Motor neuron (in vitro differentiated cells): Measurements from ENCODE around the gene TMEM185A. TPM values are rescaled to one million over a fixed set of nuclear protein-coding genes. Genes with fewer than 3 reads are reported as not detected.
"Not testable (repeated sequence)": the region's sequence is repeated elsewhere in the genome, so short reads cannot be mapped to it uniquely, and the experiment has no call there.

Experiments used
- ATAC-seq, 8 experiments: fragments of 200-7000 bp; cut with Tn5 transposase; replicated peaks in 6 of 8; 2 replicates each; pipeline ENCODE4 v1.8.0; 2021; ENCODE audit warnings: mild to moderate bottlenecking in 8 of 8, moderate library complexity in 8 of 8
- H3K27ac ChIP-seq, 2 donors: fragments of 250-450 bp; sonication (Bioruptor Pico); 2 replicates each; pipeline ENCODE4 v1.9.0; 2021; ENCODE audit warnings: antibody characterized with exemption in 2 of 2, mild to moderate bottlenecking in 2 of 2, moderate library complexity in 1 of 2
- H3K4me1 ChIP-seq, 2 donors: fragments of 250-450 bp; sonication (Bioruptor Pico); replicated peaks in 1 of 2; 2 replicates each; pipeline ENCODE4 v1.6.1; 2021; ENCODE audit warnings: antibody characterized with exemption in 2 of 2, mild to moderate bottlenecking in 2 of 2, moderate library complexity in 1 of 2
- H3K4me3 ChIP-seq, 5 donors: fragments of 250-450 bp; sonication (Bioruptor Pico); 2 replicates each; pipeline ENCODE4 v1.9.0; 2021; ENCODE audit warnings: antibody characterized with exemption in 5 of 5, mild to moderate bottlenecking in 5 of 5, moderate library complexity in 4 of 5
- WGBS, 10 experiments: fragments of 450-650 bp; shearing (Covaris generic); methylation state at CpG; one replicate each; pipeline ENCODE4 v1.0.0; 2022; 5-methylcytosine and 5-hydroxymethylcytosine counted together
- in situ Hi-C, 9 experiments: fragments of 400-800 bp; cut with MboI; loops; one replicate each; pipeline ENCODE4 v1.15.0; 2021; ENCODE audit warnings: low sequenced_read_pairs in 9 of 9, low pct_unique_long_range_greater_than_20kb in 2 of 9; ENCODE audit not compliant: unreplicated experiment in 9 of 9
- total RNA-seq, 8 experiments: library from RNA; unstranded; fragments of 300-600 nt; gene quantifications; 2 replicates each; pipeline versions ENCODE4 v1.2.3 to v1.2.4, GENCODE V29; 2022

TMEM185A gene
- total RNA-seq, 8 experiments from 2014 or later, result 8.6 to 24.2 (median 15.6) TPM

- H3K27ac ChIP-seq, result no peak overlapping the region
- in situ Hi-C loops, result no loop called here
- ATAC-seq, result no peak
- H3K4me3 ChIP-seq, result no peak overlapping the region
- peaks cover 2 to 8% of the 10 kb centered on the region in 2 donors for H3K4me1 ChIP-seq
- WGBS, 10 experiments, result 18 to 100% (median 49%) methylated on average over 1 to 4 of the region's 5 CpGs; no CpG with 5 or more reads in 4 of the 10 experiments
These were observed 62.8 kb downstream of the TMEM185A start for GRCh38 chrX:149568701-149569296.

DNA sequence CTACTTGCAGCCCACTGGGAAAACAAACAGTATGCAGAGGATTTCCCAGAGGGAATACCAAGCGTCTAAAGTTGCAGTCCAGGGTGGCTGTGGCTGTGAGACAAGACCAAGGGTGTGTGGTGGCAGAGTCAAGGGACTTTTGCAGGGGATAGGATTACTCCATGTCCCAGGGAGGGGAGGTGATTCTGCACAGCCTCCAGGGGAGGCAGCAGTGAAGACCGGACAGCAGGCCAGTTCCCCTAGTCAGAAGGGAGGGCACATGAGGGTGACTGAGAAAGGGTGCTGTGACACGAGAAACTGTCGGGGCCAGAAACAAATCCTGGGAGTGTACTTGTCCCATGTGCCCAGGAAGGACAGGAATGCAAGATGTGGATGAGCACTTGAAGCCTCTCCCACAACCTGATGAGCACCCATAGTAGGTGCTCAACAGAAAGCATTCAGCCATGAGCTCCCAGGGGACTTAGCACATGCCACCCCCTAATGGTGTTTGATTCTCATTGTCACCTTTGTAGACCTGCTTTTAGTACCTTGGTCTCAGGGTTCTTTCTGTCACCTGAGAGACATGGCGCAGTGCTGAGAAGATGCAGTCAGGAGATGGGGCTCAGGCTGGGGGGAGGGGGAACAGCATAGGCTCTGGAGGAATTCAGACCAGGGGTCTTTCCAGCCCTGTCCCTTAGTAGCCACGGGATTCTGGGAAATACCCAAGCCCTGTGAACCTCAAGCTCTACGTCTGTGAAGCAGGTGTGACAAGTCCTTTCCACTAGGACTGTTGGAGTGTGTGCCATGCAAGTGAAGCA, 63.8 kb downstream of the TMEM185A start:
- Histone ChIP-seq H3K27ac (no peak overlapping the region), H3K4me1 (peaks cover 2 to 8% of the 10 kb centered on the region in 2 donors), H3K4me3 (no peak overlapping the region)
- 53 to 100% methylated on average over 2 to 4 of the region's 7 CpGs; no CpG with 5 or more reads in 8 of the 10 experiments for WGBS, 10 experiments
- in situ Hi-C loops, result no loop called here
- ATAC-seq, result no peak

- in situ Hi-C loops, result no loop called here
- Histone ChIP-seq H3K4me1 (no peaks in the 10 kb centered on the region), H3K4me3 (no peak overlapping the region), H3K27ac (no peak overlapping the region)
- ATAC-seq, result no peak
- 0% methylated on average over 1 of the region's 4 CpGs; no CpG with 5 or more reads in 9 of the 10 experiments for WGBS, 10 experiments
These were observed 68.2 kb downstream of the TMEM185A start for GRCh38 chrX:149563359-149563758.

- in situ Hi-C loops, ATAC-seq: not testable (repeated sequence)
These were observed 76.3 kb downstream of the TMEM185A start for GRCh38 chrX:149555251-149555650.

DNA sequence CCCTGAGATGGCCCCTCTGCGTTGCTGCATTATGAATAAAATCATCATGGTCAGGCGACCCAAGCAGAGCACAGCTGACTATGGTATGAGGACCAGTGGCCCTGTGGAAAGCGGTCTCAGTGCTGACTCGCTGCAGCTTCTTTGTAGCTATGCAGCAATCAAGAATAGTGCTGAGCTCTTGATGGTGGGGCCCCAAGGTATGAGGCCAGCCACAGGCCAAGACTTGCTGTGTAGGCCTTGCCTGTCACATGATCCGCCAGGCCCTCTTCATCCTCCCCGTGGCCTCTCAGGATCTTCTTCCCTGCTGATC, 79.7 kb downstream of the TMEM185A start:
- H3K4me3 ChIP-seq, H3K4me1 ChIP-seq, H3K27ac ChIP-seq, in situ Hi-C loops, ATAC-seq: not testable (repeated sequence)
- no CpG with 5 or more reads among the region's 6 CpGs for whole genome bisulfite sequencing, 10 experiments

More at GRCh38 chrX:149555251-149555650, 76.3 kb downstream of the TMEM185A start:
- H3K4me3 ChIP-seq, H3K4me1 ChIP-seq, H3K27ac ChIP-seq: not testable (repeated sequence)
- WGBS, 10 experiments, result no CpG with 5 or more reads among the region's 4 CpGs

DNA sequence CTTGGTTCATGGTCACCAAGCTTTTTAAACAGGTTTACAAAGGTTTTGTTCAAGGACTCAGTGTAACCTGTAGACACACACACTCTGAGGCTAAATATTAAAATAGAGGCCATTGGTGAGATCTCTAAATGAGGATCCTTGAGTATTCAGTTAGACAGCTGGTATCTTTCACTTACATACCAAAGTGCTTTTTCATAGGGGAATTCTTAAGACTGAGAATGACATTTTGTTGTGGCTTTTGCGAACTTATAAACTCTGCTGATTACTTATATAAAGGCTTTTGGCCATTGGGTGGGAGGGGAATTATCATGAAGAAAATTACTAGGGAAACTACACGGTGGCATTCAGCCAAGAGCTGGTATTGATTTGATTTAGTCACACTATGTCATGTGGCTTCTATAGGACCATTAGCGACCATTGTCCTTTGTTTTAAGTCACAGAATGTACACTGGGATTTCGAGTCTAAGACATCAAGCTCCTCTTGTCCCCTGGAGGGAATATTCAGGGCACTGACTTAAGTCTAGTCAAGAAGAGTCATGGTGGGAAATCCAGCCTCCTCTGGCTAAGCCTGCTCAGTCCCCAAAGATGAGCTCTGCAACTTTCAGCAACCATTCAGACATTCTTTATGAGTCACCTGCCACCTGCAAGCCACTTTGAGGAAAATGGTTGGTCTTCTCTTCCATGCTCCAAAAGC, 80.2 kb downstream of the TMEM185A start:
- H3K4me3 ChIP-seq, H3K27ac ChIP-seq, H3K4me1 ChIP-seq, ATAC-seq, in situ Hi-C loops: not testable (repeated sequence)
- WGBS, 10 experiments, result no CpG with 5 or more reads among the region's 4 CpGs

DNA sequence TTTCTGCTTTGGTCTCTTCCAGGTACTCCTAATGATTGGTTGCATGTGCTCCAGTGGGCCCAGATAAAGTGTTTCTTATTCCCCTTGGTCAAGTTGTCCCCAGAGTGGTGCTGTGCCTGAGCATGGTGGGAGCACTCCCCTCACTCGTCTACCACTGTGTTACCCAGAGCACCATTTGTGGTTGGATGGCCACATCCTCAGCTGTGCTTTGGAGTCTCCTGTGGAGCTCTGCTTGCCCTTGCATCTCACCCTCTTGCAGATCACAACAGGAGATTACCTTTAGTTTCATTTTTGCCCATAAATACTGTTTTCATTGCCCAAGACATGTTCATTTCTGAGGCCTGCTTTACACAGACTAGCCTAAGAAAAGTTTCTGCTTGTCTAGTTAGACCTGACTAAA, 81.1 kb downstream of the TMEM185A start:
- H3K4me1 ChIP-seq, H3K4me3 ChIP-seq, ATAC-seq, in situ Hi-C loops, H3K27ac ChIP-seq: not testable (repeated sequence)
- WGBS, 10 experiments, result no CpG with 5 or more reads among the region's 1 CpG

DNA sequence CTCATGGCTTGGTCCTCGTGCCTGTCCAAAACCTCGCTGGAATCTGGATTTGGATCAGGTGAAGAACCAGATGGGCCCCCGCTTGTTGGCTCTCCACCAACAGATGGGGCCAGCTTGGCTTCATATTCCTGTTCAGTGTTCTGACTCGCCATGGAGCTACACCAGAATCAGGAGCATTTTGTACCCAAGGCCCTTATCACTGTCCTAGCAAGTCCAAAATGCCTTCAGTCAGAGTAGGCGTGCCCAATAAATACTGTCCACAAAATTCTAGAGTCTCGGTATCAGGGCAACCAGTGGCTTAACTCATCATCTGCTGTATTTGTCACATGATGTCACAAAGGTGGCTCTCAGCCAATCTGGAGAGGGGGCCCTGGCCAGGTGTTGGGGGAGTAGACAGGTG, 81.9 kb downstream of the TMEM185A start, which contains the start of gene HSFX3:
Gene HSFX3 (minus strand): TSS at position 224 of the 400 bp plus-strand sequence. CDS start 72 bp downstream, at position 152.
- H3K4me1 ChIP-seq, H3K27ac ChIP-seq, ATAC-seq, H3K4me3 ChIP-seq, in situ Hi-C loops: not testable (repeated sequence)
- WGBS, 10 experiments, result no CpG with 5 or more reads among the region's 6 CpGs

- H3K27ac ChIP-seq, H3K4me3 ChIP-seq, H3K4me1 ChIP-seq, ATAC-seq, in situ Hi-C loops: not testable (repeated sequence)
- no CpG with 5 or more reads among the region's 3 CpGs for WGBS, 10 experiments
These were observed 83.8 kb downstream of the TMEM185A start for GRCh38 chrX:149547782-149548181.

GRCh38 chrX:149546962-149547361, 84.6 kb downstream of the TMEM185A start:
- H3K27ac ChIP-seq, ATAC-seq, H3K4me3 ChIP-seq, in situ Hi-C loops, H3K4me1 ChIP-seq: not testable (repeated sequence)
- no CpG with 5 or more reads among the region's 1 CpG for WGBS, 10 experiments

Other genes starting within 250 kb of the TMEM185A start
- gene IDS, start 126.5 kb downstream of the TMEM185A start, total RNA-seq, result 100 to 1,000 TPM in 1 of 8 experiments, 10 to 100 TPM in 5, 1 to 10 TPM in 2; 6.5 to 112 (median 35.7) TPM
- 10 to 100 TPM; 14.6 to 25.7 (median 17.3) TPM for gene EOLA1, start 90.8 kb downstream of the TMEM185A start, total RNA-seq
- under 1 TPM in 3 of 8 experiments, not detected in 5; 0.16 to 0.50 (median 0.33) TPM for gene HSFX3, start 81.9 kb downstream of the TMEM185A start, total RNA-seq
- under 1 TPM in 3 of 8 experiments, not detected in 5; 0.14 to 0.31 (median 0.24) TPM for gene MAGEA9B, start 44.3 kb downstream of the TMEM185A start, total RNA-seq
- 1 to 10 TPM in 2 of 8 experiments, under 1 TPM in 6; 0.31 to 1.8 (median 0.64) TPM for gene HSFX2, start 36.5 kb downstream of the TMEM185A start, total RNA-seq
- gene MAGEA11, start 80.3 kb upstream of the TMEM185A start, total RNA-seq, result 1 to 10 TPM in 2 of 8 experiments, under 1 TPM in 5, not detected in 1; 0.13 to 3.0 (median 0.23) TPM
- under 1 TPM in 7 of 8 experiments, not detected in 1; 0.49 to 0.87 (median 0.60) TPM for gene HSFX1, start 142.3 kb upstream of the TMEM185A start, total RNA-seq
- gene MAGEA9, start 150.1 kb upstream of the TMEM185A start, total RNA-seq, result not detected
- gene MAGEA8, start 249.4 kb upstream of the TMEM185A start, total RNA-seq, result under 1 TPM in 3 of 8 experiments, not detected in 5; 0.17 to 0.33 (median 0.24) TPM